WI38 (cell line): ENCODE data around the gene FRS2.

Source experiments
- H3K4me3 ChIP-seq: 2 replicates; pipeline ENCODE4 v1.5.1; 2011; ENCODE audit warnings: low read depth, mild to moderate bottlenecking, control low read depth, low read length
- CTCF ChIP-seq: IDR thresholded peaks from 2 replicates; pipeline ENCODE4 v1.5.1; 2012; ENCODE audit warnings: low read depth, mild to moderate bottlenecking, control low read depth, low read length

Gene FRS2

DNA sequence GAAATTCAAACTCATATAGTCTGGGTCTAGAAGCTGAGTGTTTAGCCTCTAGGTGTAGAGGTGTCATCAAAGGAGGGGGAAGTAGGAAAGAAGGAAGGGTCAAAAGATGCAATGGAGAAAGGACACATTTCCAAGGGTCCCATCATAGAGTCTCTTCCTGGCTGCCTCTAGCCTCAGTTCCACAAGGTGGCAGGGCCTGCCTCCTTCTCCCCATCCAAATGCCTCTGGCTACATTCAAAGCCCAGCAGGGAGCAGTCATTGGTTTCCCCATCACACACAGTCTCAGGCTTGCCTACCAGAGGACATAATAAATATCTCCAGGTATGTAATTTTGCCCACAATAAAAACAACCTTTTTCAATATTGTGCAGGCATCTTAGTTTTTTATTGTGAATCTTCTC, 113.0 kb downstream of the FRS2 start:
- no peak overlapping the region for H3K4me3 ChIP-seq
- TF ChIP-seq CTCF = no peak

GRCh38 chr12:69585189-69586062, 115.2 kb downstream of the FRS2 start, which contains the start of gene CCT2:
Gene CCT2, plus strand, starts transcription at chr12:69585459. Its CDS starts 63 bp downstream, at chr12:69585522.
- TF ChIP-seq CTCF = peak; percentile 39; the same call in 1 of the 2 replicates

GRCh38 chr12:69588527-69588926, 118.3 kb downstream of the FRS2 start:
- no peak overlapping the region for H3K4me3 ChIP-seq

More at GRCh38 chr12:69585189-69586062, 115.2 kb downstream of the FRS2 start, which contains the start of gene CCT2:
- H3K4me3 ChIP-seq = peak within 1 kb of the TSS; percentile 100

GRCh38 chr12:69589082-69589481, 118.9 kb downstream of the FRS2 start:
- no peak for TF ChIP-seq CTCF
- H3K4me3 ChIP-seq = no peak overlapping the region

More at GRCh38 chr12:69588527-69588926, 118.3 kb downstream of the FRS2 start:
- TF ChIP-seq CTCF = no peak

GRCh38 chr12:69595689-69596088, 125.5 kb downstream of the FRS2 start:
- TF ChIP-seq CTCF = no peak
- H3K4me3 ChIP-seq = no peak overlapping the region

DNA sequence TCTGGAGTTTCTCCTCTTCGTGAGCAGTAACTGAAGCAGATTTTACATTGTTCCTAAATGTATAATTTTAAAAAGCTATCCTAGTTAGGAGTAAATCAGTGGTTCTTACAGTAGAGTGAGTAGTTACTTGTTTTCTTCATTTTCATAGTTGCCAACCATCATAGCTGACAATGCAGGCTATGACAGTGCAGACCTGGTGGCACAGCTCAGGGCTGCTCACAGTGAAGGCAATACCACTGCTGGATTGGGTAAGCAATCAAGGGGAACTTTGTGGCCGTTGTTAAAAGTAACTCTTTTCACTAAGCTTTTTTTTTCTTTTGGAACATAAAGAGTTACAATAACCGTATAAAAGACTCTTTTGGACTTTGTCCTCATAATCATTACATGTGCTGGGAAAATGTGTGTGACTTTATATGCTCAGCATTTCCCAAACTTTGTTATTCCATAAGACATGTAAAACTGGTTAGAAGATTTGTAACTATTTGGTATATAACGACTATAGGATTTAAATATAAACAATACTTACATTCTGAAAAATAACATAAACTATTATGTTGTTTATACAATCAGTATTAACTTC, 128.1 kb downstream of the FRS2 start:
- no peak for TF ChIP-seq CTCF
- H3K4me3 ChIP-seq = no peak overlapping the region

- TF ChIP-seq CTCF = no peak
- no peak overlapping the region for H3K4me3 ChIP-seq
Observed at GRCh38 chr12:69600804-69601203, 130.6 kb downstream of the FRS2 start.
